Measurements from ENCODE around the gene POPDC3.

GRCh38 chr6:105194106-105194505, 14.3 kb upstream of the POPDC3 start:
- TF ChIP-seq POLR2A (IDR thresholded peaks at IDR 0.05), result no peak
- no peak for TF ChIP-seq CTCF (IDR thresholded peaks at IDR 0.05)

Data from esophagus squamous epithelium (tissue), 4 donors.